GM18868 (cell line): Measurements from ENCODE around the gene ELK1.
"Not testable (repeated sequence)": the region's sequence is repeated elsewhere in the genome, so short reads cannot be mapped to it uniquely, and the experiment has no call there.

Experiments
- ATAC-seq: cut with Tn5 transposase; IDR thresholded peaks from one replicate; pipeline ENCODE4 v1.9.1; 2021; ENCODE audit warnings: mild to moderate bottlenecking, moderate library complexity; ENCODE audit not compliant: unreplicated experiment

ELK1 gene

GRCh38 chrX:47612418-47612817 is 37.9 kb downstream of the ELK1 start:
- ATAC-seq: no peak

- ATAC-seq: no peak
These were observed 38.4 kb downstream of the ELK1 start for GRCh38 chrX:47611926-47612325.

- no peak for ATAC-seq
These were observed 38.9 kb downstream of the ELK1 start for GRCh38 chrX:47611489-47611888.

- ATAC-seq: no peak
These were observed 39.9 kb downstream of the ELK1 start for GRCh38 chrX:47610511-47610910.

GRCh38 chrX:47608130-47608810 is 42.1 kb downstream of the ELK1 start:
- ATAC-seq: no peak

- no peak for ATAC-seq
These were observed 43.3 kb downstream of the ELK1 start for GRCh38 chrX:47607091-47607490.

- ATAC-seq: no peak
These were observed 45.3 kb downstream of the ELK1 start for GRCh38 chrX:47605024-47605423.

- not testable (repeated sequence) for ATAC-seq
These were observed 47.2 kb downstream of the ELK1 start for GRCh38 chrX:47603125-47603524.

GRCh38 chrX:47597222-47597621 is 53.1 kb downstream of the ELK1 start:
- ATAC-seq: no peak

GRCh38 chrX:47596256-47596655 is 54.1 kb downstream of the ELK1 start:
- no peak for ATAC-seq

- ATAC-seq: no peak
These were observed 54.6 kb downstream of the ELK1 start for GRCh38 chrX:47595716-47596251.

- ATAC-seq: no peak
These were observed 56.8 kb downstream of the ELK1 start for GRCh38 chrX:47593522-47593921.

- no peak for ATAC-seq
These were observed 59.4 kb downstream of the ELK1 start for GRCh38 chrX:47590984-47591383.

GRCh38 chrX:47587906-47588735 is 62.2 kb downstream of the ELK1 start:
- no peak for ATAC-seq

GRCh38 chrX:47587091-47587891 is 63.1 kb downstream of the ELK1 start:
- ATAC-seq: no peak

GRCh38 chrX:47586043-47586787 is 64.1 kb downstream of the ELK1 start:
- no peak for ATAC-seq
